ENCODE data around the gene ABI1.

DNA sequence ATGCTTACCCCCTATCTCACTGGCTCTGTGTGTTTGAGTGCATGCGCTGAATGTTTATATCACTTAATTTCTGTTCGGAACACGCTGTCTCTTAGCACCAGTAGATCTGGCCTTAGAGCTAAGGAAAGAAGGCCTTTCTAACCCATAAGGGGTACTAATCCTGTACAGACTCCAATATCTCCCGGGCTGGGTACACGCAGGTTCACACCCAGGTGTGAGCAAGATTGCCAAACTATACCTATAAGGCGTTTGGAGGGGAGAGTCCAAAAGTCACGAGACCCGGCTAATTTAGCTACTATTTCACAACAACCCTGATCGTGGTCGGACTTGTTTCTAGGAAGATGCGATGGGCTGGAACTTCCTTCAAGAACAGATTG is 164.0 kb downstream of the ABI1 start:
- TF ChIP-seq, protein P1, sequence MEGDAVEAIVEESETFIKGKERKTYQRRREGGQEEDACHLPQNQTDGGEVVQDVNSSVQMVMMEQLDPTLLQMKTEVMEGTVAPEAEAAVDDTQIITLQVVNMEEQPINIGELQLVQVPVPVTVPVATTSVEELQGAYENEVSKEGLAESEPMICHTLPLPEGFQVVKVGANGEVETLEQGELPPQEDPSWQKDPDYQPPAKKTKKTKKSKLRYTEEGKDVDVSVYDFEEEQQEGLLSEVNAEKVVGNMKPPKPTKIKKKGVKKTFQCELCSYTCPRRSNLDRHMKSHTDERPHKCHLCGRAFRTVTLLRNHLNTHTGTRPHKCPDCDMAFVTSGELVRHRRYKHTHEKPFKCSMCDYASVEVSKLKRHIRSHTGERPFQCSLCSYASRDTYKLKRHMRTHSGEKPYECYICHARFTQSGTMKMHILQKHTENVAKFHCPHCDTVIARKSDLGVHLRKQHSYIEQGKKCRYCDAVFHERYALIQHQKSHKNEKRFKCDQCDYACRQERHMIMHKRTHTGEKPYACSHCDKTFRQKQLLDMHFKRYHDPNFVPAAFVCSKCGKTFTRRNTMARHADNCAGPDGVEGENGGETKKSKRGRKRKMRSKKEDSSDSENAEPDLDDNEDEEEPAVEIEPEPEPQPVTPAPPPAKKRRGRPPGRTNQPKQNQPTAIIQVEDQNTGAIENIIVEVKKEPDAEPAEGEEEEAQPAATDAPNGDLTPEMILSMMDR (conservative IDR thresholded peaks at IDR 0.05 in 1 of 2, IDR thresholded peaks at IDR 0.05 in 1 of 2; ENCODE audit: low read depth in 1 of 2, low read length in 2 of 2), result no peak
- no peak for TF ChIP-seq EZH2 (IDR thresholded peaks at IDR 0.05; ENCODE audit: low read length, missing control alignments)

All from fibroblast of lung (primary cell).